ENCODE data around the gene C10orf53.
"Not testable (repeated sequence)": the region's sequence is repeated elsewhere in the genome, so short reads cannot be mapped to it uniquely, and the experiment has no call there.

C10orf53 gene

GRCh38 chr10:49688920-49689319 lies 9.5 kb downstream of the C10orf53 start:
- DNase-seq: no peak

GRCh38 chr10:49689882-49690510 lies 10.5 kb downstream of the C10orf53 start:
- no peak for DNase-seq

GRCh38 chr10:49690698-49691356 lies 11.4 kb downstream of the C10orf53 start:
- no peak for DNase-seq

GRCh38 chr10:49691588-49691987 lies 12.1 kb downstream of the C10orf53 start:
- DNase-seq: no peak

- no peak for DNase-seq
These were observed 15.0 kb downstream of the C10orf53 start for GRCh38 chr10:49694466-49694865.

- DNase-seq: no peak
These were observed 16.9 kb downstream of the C10orf53 start for GRCh38 chr10:49696311-49696710.

GRCh38 chr10:49698679-49699078 lies 19.2 kb downstream of the C10orf53 start:
- DNase-seq: no peak

- no peak for DNase-seq
These were observed 20.8 kb downstream of the C10orf53 start for GRCh38 chr10:49700211-49700610.

GRCh38 chr10:49700997-49701396 lies 21.5 kb downstream of the C10orf53 start:
- no peak for DNase-seq

GRCh38 chr10:49707585-49707984 lies 28.1 kb downstream of the C10orf53 start:
- no peak for DNase-seq

GRCh38 chr10:49709934-49710333 lies 30.5 kb downstream of the C10orf53 start:
- DNase-seq: no peak

- no peak for DNase-seq
These were observed 31.5 kb downstream of the C10orf53 start for GRCh38 chr10:49710966-49711365.

GRCh38 chr10:49711481-49711880 lies 32.0 kb downstream of the C10orf53 start:
- DNase-seq: no peak

- no peak for DNase-seq
These were observed 33.8 kb downstream of the C10orf53 start for GRCh38 chr10:49713266-49713665.

GRCh38 chr10:49715157-49715556 lies 35.7 kb downstream of the C10orf53 start:
- DNase-seq: not testable (repeated sequence)

GRCh38 chr10:49726593-49726992 lies 47.1 kb downstream of the C10orf53 start:
- no peak for DNase-seq

- DNase-seq: no peak
These were observed 54.4 kb downstream of the C10orf53 start for GRCh38 chr10:49733866-49734265.

- DNase-seq: no peak
These were observed 55.2 kb downstream of the C10orf53 start for GRCh38 chr10:49734676-49735075.

- DNase-seq: no peak
These were observed 55.7 kb downstream of the C10orf53 start for GRCh38 chr10:49735161-49735560.

- DNase-seq: no peak
These were observed 56.6 kb downstream of the C10orf53 start for GRCh38 chr10:49735848-49736563.

- DNase-seq: no peak
These were observed 57.2 kb downstream of the C10orf53 start for GRCh38 chr10:49736564-49737113.

GRCh38 chr10:49737474-49738201 lies 58.2 kb downstream of the C10orf53 start:
- DNase-seq: no peak

Measured in GOT3 (cell line).